ENCODE measurements around the gene STAC2.
A peak's percentile ranks its signal among the peaks of the same experiment; 100 is the strongest.

The STAC2 gene

GRCh38 chr17:39235555-39236449 lies 10.1 kb upstream of the STAC2 start:
- no peak for DNase-seq (ENCODE audit: low read depth in 2 of 2, low spot score in 1 of 2)

- DNase-seq (ENCODE audit: low read depth in 2 of 2, low spot score in 1 of 2), result peak in 1 of 2 donors; percentile 40
These were observed 6.1 kb upstream of the STAC2 start for GRCh38 chr17:39231591-39232551.

- no peak for DNase-seq (ENCODE audit: low read depth in 2 of 2, low spot score in 1 of 2)
These were observed 5.4 kb upstream of the STAC2 start for GRCh38 chr17:39231091-39231561.

- DNase-seq (ENCODE audit: low read depth in 2 of 2, low spot score in 1 of 2), result no peak
These were observed 4.6 kb upstream of the STAC2 start for GRCh38 chr17:39230361-39230760.

GRCh38 chr17:39229274-39229913 lies 3.6 kb upstream of the STAC2 start:
- DNase-seq (ENCODE audit: low read depth in 2 of 2, low spot score in 1 of 2), result no peak

- DNase-seq (ENCODE audit: low read depth in 2 of 2, low spot score in 1 of 2), result no peak
These were observed 1.7 kb upstream of the STAC2 start for GRCh38 chr17:39227364-39227919.

- peak in 1 of 2 donors; percentile 47 for DNase-seq (ENCODE audit: low read depth in 2 of 2, low spot score in 1 of 2)
These were observed 376 bp upstream of the STAC2 start for GRCh38 chr17:39225959-39226683.

- DNase-seq (ENCODE audit: low read depth in 2 of 2, low spot score in 1 of 2), result no peak
These were observed 902 bp downstream of the STAC2 start for GRCh38 chr17:39224778-39225307.

- DNase-seq (ENCODE audit: low read depth in 2 of 2, low spot score in 1 of 2), result no peak
These were observed 1.6 kb downstream of the STAC2 start for GRCh38 chr17:39223907-39224777.

GRCh38 chr17:39222866-39223834 lies 2.6 kb downstream of the STAC2 start:
- DNase-seq (ENCODE audit: low read depth in 2 of 2, low spot score in 1 of 2), result no peak

GRCh38 chr17:39222151-39222550 lies 3.6 kb downstream of the STAC2 start:
- no peak for DNase-seq (ENCODE audit: low read depth in 2 of 2, low spot score in 1 of 2)

GRCh38 chr17:39221572-39221971 lies 4.2 kb downstream of the STAC2 start:
- no peak for DNase-seq (ENCODE audit: low read depth in 2 of 2, low spot score in 1 of 2)

GRCh38 chr17:39219647-39220154 lies 6.0 kb downstream of the STAC2 start:
- no peak for DNase-seq (ENCODE audit: low read depth in 2 of 2, low spot score in 1 of 2)

- no peak for DNase-seq (ENCODE audit: low read depth in 2 of 2, low spot score in 1 of 2)
These were observed 6.8 kb downstream of the STAC2 start for GRCh38 chr17:39218906-39219305.

GRCh38 chr17:39217734-39218369 lies 7.9 kb downstream of the STAC2 start:
- no peak for DNase-seq (ENCODE audit: low read depth in 2 of 2, low spot score in 1 of 2)

- no peak for DNase-seq (ENCODE audit: low read depth in 2 of 2, low spot score in 1 of 2)
These were observed 11.9 kb downstream of the STAC2 start for GRCh38 chr17:39213852-39214251.

GRCh38 chr17:39212841-39213480 lies 12.8 kb downstream of the STAC2 start:
- DNase-seq (ENCODE audit: low read depth in 2 of 2, low spot score in 1 of 2), result no peak
